Ectodermal cell (in vitro differentiated cells): ENCODE measurements around the gene CROCC.
"Not testable (repeated sequence)": the region's sequence is repeated elsewhere in the genome, so short reads cannot be mapped to it uniquely, and the experiment has no call there.

ENCODE experiments used
- H3K27ac ChIP-seq: 2 replicates; pipeline ENCODE4 v1.7.0; 2013; ENCODE audit warnings: mild to moderate bottlenecking, low read depth, low read length; ENCODE audit not compliant: insufficient read depth, poor library complexity, severe bottlenecking
- H3K27me3 ChIP-seq: 2 replicates; pipeline ENCODE4 v1.7.0; 2013; ENCODE audit warnings: mild to moderate bottlenecking, low read length; ENCODE audit not compliant: insufficient read depth, control insufficient read depth, poor library complexity, severe bottlenecking
- H3K36me3 ChIP-seq: one replicate; pipeline ENCODE4 v1.7.0; 2013; ENCODE audit warnings: low read length; ENCODE audit not compliant: control insufficient read depth, insufficient read depth
- H3K4me1 ChIP-seq: one replicate; pipeline ENCODE4 v1.7.0; 2013; ENCODE audit warnings: low read length; ENCODE audit not compliant: control insufficient read depth, insufficient read depth
- H3K4me3 ChIP-seq: 2 replicates; pipeline ENCODE4 v1.7.0; 2013; ENCODE audit warnings: low read depth, low read length, control low read depth; ENCODE audit not compliant: insufficient read depth
- H3K9me3 ChIP-seq: 2 replicates; pipeline ENCODE4 v1.7.0; 2013; ENCODE audit warnings: mild to moderate bottlenecking, low read length, moderate library complexity; ENCODE audit not compliant: control insufficient read depth
- WGBS, 2 experiments: methylation state at CpG; one replicate each; pipeline ENCODE4 v1.1.7; 2013; ENCODE audit warnings: missing lambda C conversion rate in 2 of 2; 5-methylcytosine and 5-hydroxymethylcytosine counted together

The CROCC gene

GRCh38 chr1:16927256-16927655 lies 5.5 kb downstream of the CROCC start:
- Histone ChIP-seq H3K9me3 (no peaks in the 10 kb centered on the region), H3K4me1 (peaks cover 46% of the 10 kb centered on the region), H3K36me3 (peaks cover 13% of the 10 kb centered on the region), H3K27ac (peak overlapping the region; percentile 59), H3K4me3 (no peak overlapping the region), H3K27me3 (no peaks in the 10 kb centered on the region)
- 86% methylated on average over 14 of the region's 14 CpGs for WGBS, 2 experiments

- Histone ChIP-seq H3K4me1 (peaks cover 39% of the 10 kb centered on the region), H3K27ac (no peak overlapping the region), H3K36me3 (peaks cover 13% of the 10 kb centered on the region), H3K4me3 (no peak overlapping the region), H3K27me3 (no peaks in the 10 kb centered on the region), H3K9me3 (no peaks in the 10 kb centered on the region)
- WGBS, 2 experiments, result 89 to 90% methylated on average over 13 of the region's 13 CpGs
These were observed 6.2 kb downstream of the CROCC start for GRCh38 chr1:16927711-16928485.

- peaks cover 13% of the 10 kb centered on the region for H3K36me3 ChIP-seq
- WGBS, 2 experiments, result 87 to 89% methylated on average over 24 of the region's 24 CpGs
- not testable (repeated sequence) for H3K27ac ChIP-seq, H3K9me3 ChIP-seq, H3K4me3 ChIP-seq, H3K27me3 ChIP-seq
- peaks cover 32% of the 10 kb centered on the region for H3K4me1 ChIP-seq
These were observed 7.7 kb downstream of the CROCC start for GRCh38 chr1:16929146-16930041.

GRCh38 chr1:16931206-16931934 lies 9.6 kb downstream of the CROCC start:
- H3K27me3 ChIP-seq, H3K9me3 ChIP-seq, H3K27ac ChIP-seq, H3K4me3 ChIP-seq: not testable (repeated sequence)
- WGBS, 2 experiments, result 92% methylated on average over 18 of the region's 18 CpGs
- H3K4me1 ChIP-seq, result peaks cover 18% of the 10 kb centered on the region
- H3K36me3 ChIP-seq, result peaks cover 13% of the 10 kb centered on the region

GRCh38 chr1:16933945-16934344 lies 12.2 kb downstream of the CROCC start:
- H3K4me1 ChIP-seq, H3K27me3 ChIP-seq, H3K27ac ChIP-seq, H3K9me3 ChIP-seq, H3K4me3 ChIP-seq: not testable (repeated sequence)
- H3K36me3 ChIP-seq, result peaks cover 18% of the 10 kb centered on the region

- H3K36me3 ChIP-seq, result peaks cover 15% of the 10 kb centered on the region
- not testable (repeated sequence) for H3K4me3 ChIP-seq, H3K4me1 ChIP-seq, H3K27me3 ChIP-seq, H3K9me3 ChIP-seq, H3K27ac ChIP-seq
- 94 to 96% methylated on average over 16 of the region's 16 CpGs for WGBS, 2 experiments
These were observed 14.8 kb downstream of the CROCC start for GRCh38 chr1:16936580-16936979.

GRCh38 chr1:16938351-16939321 lies 16.9 kb downstream of the CROCC start:
- H3K9me3 ChIP-seq, result no peaks in the 10 kb centered on the region
- peak overlapping the region; percentile 2 for H3K4me3 ChIP-seq
- H3K4me1 ChIP-seq, result peaks cover 5% of the 10 kb centered on the region
- WGBS, 2 experiments, result 24 to 25% methylated on average over 51 of the region's 51 CpGs
- no peak overlapping the region for H3K27ac ChIP-seq
- H3K36me3 ChIP-seq, result peaks cover 24% of the 10 kb centered on the region
- no peaks in the 10 kb centered on the region for H3K27me3 ChIP-seq

GRCh38 chr1:16939386-16940180 lies 17.9 kb downstream of the CROCC start:
- not testable (repeated sequence) for H3K4me1 ChIP-seq, H3K27me3 ChIP-seq, H3K9me3 ChIP-seq, H3K4me3 ChIP-seq, H3K27ac ChIP-seq
- peaks cover 28% of the 10 kb centered on the region for H3K36me3 ChIP-seq
- WGBS, 2 experiments, result 90 to 91% methylated on average over 32 of the region's 32 CpGs

GRCh38 chr1:16944038-16944437 lies 22.3 kb downstream of the CROCC start:
- no peak overlapping the region for H3K27ac ChIP-seq
- H3K4me3 ChIP-seq, result no peak overlapping the region
- H3K9me3 ChIP-seq, result no peaks in the 10 kb centered on the region
- H3K27me3 ChIP-seq, result no peaks in the 10 kb centered on the region
- 93 to 94% methylated on average over 19 of the region's 19 CpGs for WGBS, 2 experiments
- peaks cover 33% of the 10 kb centered on the region for H3K36me3 ChIP-seq
- no peaks in the 10 kb centered on the region for H3K4me1 ChIP-seq
